ENCODE results near the gene DENND1A.

DNA sequence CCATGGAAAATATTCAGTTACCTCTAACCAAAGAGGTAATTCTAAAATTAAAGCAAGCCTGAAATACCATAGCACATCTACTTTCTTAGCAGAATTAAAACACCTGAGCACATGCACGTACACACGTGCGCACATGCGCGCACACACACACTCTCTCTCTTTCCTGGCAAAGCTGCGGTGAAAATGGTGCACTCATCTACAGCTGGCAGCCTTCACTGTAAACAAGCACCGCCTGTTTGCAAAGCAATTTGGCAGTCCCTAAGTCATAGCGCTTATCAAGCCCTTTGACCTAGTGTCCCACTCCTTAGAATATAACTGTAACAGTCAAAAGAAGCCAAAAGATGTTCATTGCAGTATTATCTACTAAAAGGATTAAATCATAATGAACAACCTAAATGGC, 278.7 kb downstream of the DENND1A start:
- TF ChIP-seq SIN3A (IDR thresholded peaks at IDR 0.05; ENCODE audit: borderline replicate concordance, insufficient read depth, low read length): no peak
- TF ChIP-seq POLR2AphosphoS5 (IDR thresholded peaks at IDR 0.05; ENCODE audit: low read depth, low read length): no peak
- TF ChIP-seq, protein P1, sequence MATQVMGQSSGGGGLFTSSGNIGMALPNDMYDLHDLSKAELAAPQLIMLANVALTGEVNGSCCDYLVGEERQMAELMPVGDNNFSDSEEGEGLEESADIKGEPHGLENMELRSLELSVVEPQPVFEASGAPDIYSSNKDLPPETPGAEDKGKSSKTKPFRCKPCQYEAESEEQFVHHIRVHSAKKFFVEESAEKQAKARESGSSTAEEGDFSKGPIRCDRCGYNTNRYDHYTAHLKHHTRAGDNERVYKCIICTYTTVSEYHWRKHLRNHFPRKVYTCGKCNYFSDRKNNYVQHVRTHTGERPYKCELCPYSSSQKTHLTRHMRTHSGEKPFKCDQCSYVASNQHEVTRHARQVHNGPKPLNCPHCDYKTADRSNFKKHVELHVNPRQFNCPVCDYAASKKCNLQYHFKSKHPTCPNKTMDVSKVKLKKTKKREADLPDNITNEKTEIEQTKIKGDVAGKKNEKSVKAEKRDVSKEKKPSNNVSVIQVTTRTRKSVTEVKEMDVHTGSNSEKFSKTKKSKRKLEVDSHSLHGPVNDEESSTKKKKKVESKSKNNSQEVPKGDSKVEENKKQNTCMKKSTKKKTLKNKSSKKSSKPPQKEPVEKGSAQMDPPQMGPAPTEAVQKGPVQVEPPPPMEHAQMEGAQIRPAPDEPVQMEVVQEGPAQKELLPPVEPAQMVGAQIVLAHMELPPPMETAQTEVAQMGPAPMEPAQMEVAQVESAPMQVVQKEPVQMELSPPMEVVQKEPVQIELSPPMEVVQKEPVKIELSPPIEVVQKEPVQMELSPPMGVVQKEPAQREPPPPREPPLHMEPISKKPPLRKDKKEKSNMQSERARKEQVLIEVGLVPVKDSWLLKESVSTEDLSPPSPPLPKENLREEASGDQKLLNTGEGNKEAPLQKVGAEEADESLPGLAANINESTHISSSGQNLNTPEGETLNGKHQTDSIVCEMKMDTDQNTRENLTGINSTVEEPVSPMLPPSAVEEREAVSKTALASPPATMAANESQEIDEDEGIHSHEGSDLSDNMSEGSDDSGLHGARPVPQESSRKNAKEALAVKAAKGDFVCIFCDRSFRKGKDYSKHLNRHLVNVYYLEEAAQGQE (IDR thresholded peaks at IDR 0.05; ENCODE audit: insufficient read depth in 1 of 2, low read depth in 2 of 2, low read length in 2 of 2): no peak
- TF ChIP-seq TAF1 (IDR thresholded peaks at IDR 0.05; ENCODE audit: borderline replicate concordance, insufficient read depth, low read length): no peak
- TF ChIP-seq FOXP2 (optimal IDR thresholded peaks at IDR 0.05; ENCODE audit: borderline replicate concordance, extremely low read depth, extremely low read length, insufficient read depth): no peak

All from PFSK-1 (cell line).